HepG2 (cell line): ENCODE data around the gene CRKL. TPM values are rescaled to one million over a fixed set of nuclear protein-coding genes. Genes with fewer than 3 reads are reported as not detected.

Experiments
- ATAD3A ChIP-seq: sonication (generic); formaldehyde crosslinking; IDR thresholded peaks from 2 replicates; pipeline ENCODE4 v1.4.0; 2020; ENCODE audit warnings: missing genetic modification reagents
- CREBL2 ChIP-seq: sonication (generic); formaldehyde crosslinking; IDR thresholded peaks from 2 replicates; pipeline ENCODE4 v1.8.1; 2023; ENCODE audit warnings: missing genetic modification reagents, mild to moderate bottlenecking, borderline replicate concordance
- GATAD1 ChIP-seq: IDR thresholded peaks from 2 replicates; pipeline ENCODE4 v1.6.1; 2016; ENCODE audit warnings: missing genetic modification reagents, missing compliant biosample characterization
- GRHL1 ChIP-seq: sonication (generic); formaldehyde crosslinking; conservative IDR thresholded peaks from 2 replicates; pipeline ENCODE4 v1.8.0; 2022; ENCODE audit warnings: missing genetic modification reagents
- HNF1A ChIP-seq, 2 experiments: sonication (generic) in 1 of 2; formaldehyde crosslinking in 1 of 2; IDR thresholded peaks; 2 replicates each; pipeline versions ENCODE4 v1.4.0 to v1.6.1; 2016 to 2020; ENCODE audit warnings: borderline replicate concordance in 1 of 2, low read depth in 1 of 2, mild to moderate bottlenecking in 1 of 2, missing genetic modification reagents in 1 of 2
- IKZF1 ChIP-seq: fragments of 450-650 bp; IDR thresholded peaks from 2 replicates; pipeline ENCODE4 v1.7.1; 2016
- KDM5B ChIP-seq: sonication (generic); formaldehyde crosslinking; IDR thresholded peaks from 2 replicates; pipeline ENCODE4 v1.4.0; 2020; ENCODE audit warnings: missing genetic modification reagents, mild to moderate bottlenecking, borderline replicate concordance
- NFE2L2 ChIP-seq: fragments of 150-350 bp; IDR thresholded peaks from 2 replicates; pipeline ENCODE4 v1.6.1; 2014; ENCODE audit warnings: low read length
- NR2F1 ChIP-seq, 2 experiments: fragments of 450-650 bp in 1 of 2; formaldehyde crosslinking in 1 of 2; IDR thresholded peaks; 2 replicates each; pipeline versions ENCODE4 v1.5.0 to v1.6.1; 2016 to 2020; ENCODE audit warnings: mild to moderate bottlenecking in 1 of 2, missing compliant biosample characterization in 1 of 2, missing genetic modification reagents in 1 of 2, moderate library complexity in 1 of 2
- RBAK ChIP-seq: sonication (generic); formaldehyde crosslinking; IDR thresholded peaks from 2 replicates; pipeline ENCODE4 v1.5.1; 2020; ENCODE audit warnings: mild to moderate bottlenecking, missing genetic modification reagents
- SALL2 ChIP-seq: sonication (generic); formaldehyde crosslinking; IDR thresholded peaks from 2 replicates; pipeline ENCODE4 v1.8.1; 2023; ENCODE audit warnings: mild to moderate bottlenecking, missing genetic modification reagents, inconsistent platforms
- SAP130 ChIP-seq: IDR thresholded peaks from 2 replicates; pipeline ENCODE4 v1.6.1; 2016; ENCODE audit warnings: low read depth
- SMAD1 ChIP-seq: sonication (generic); formaldehyde crosslinking; IDR thresholded peaks from 2 replicates; pipeline ENCODE4 v1.4.0; 2020; ENCODE audit warnings: missing genetic modification reagents, low read depth, mild to moderate bottlenecking, borderline replicate concordance
- STAG1 ChIP-seq: sonication (generic); formaldehyde crosslinking; IDR thresholded peaks from 2 replicates; pipeline ENCODE4 v1.4.0; 2020; ENCODE audit warnings: missing genetic modification reagents
- STAT5B ChIP-seq: sonication (generic); formaldehyde crosslinking; IDR thresholded peaks from 2 replicates; pipeline ENCODE4 v1.4.0; 2020; ENCODE audit warnings: missing genetic modification reagents
- XRCC5 ChIP-seq: fragments of 200-400 bp; formaldehyde crosslinking; optimal IDR thresholded peaks from 2 replicates; pipeline ENCODE3; 2017; ENCODE audit warnings: mild to moderate bottlenecking, low read length
- ZGPAT ChIP-seq: IDR thresholded peaks from 2 replicates; pipeline ENCODE4 v1.6.1; 2016; ENCODE audit warnings: mild to moderate bottlenecking
- ZMYM3 ChIP-seq: sonication (generic); formaldehyde crosslinking; IDR thresholded peaks from 2 replicates; pipeline ENCODE4 v1.5.1; 2020; ENCODE audit warnings: mild to moderate bottlenecking, missing genetic modification reagents
- ZNF34 ChIP-seq: sonication (generic); formaldehyde crosslinking; IDR thresholded peaks from 2 replicates; pipeline ENCODE4 v1.4.0; 2020; ENCODE audit warnings: mild to moderate bottlenecking, missing genetic modification reagents, borderline replicate concordance
- ZNF513 ChIP-seq: sonication (generic); formaldehyde crosslinking; conservative IDR thresholded peaks from 2 replicates; pipeline ENCODE4 v1.5.0; 2020; ENCODE audit warnings: missing genetic modification reagents
- ZNF562 ChIP-seq: sonication (generic); formaldehyde crosslinking; IDR thresholded peaks from 2 replicates; pipeline ENCODE4 v1.8.0; 2022; ENCODE audit warnings: missing genetic modification reagents, borderline replicate concordance
- ZNF777 ChIP-seq: sonication (generic); formaldehyde crosslinking; IDR thresholded peaks from 2 replicates; pipeline ENCODE4 v1.4.0; 2020; ENCODE audit warnings: missing genetic modification reagents
- polyA plus RNA-seq, 8 experiments: library from polyadenylated mRNA; depleted of rRNA in 3 of 8; stranded (reverse) in 7 of 8; unstranded in 1 of 8; fragments of >200 nt; fragmentation: Illumina TruSeq in 4 of 8; extraction: Trizol in 4 of 8; gene quantifications; 2 replicates each; pipeline versions ENCODE4 v1.2.1 to v1.2.3, GENCODE V29; 2011 to 2016; ENCODE audit warnings: low read depth in 4 of 8, missing spikeins in 1 of 8, mixed read lengths in 1 of 8; ENCODE audit not compliant: insufficient read depth in 1 of 8
- total RNA-seq, 5 experiments: library from RNA; depleted of rRNA; stranded (reverse); fragments of >200 nt; fragmentation: Illumina TruSeq; extraction: Trizol; gene quantifications; 2 replicates each; pipeline ENCODE4 v1.2.3, GENCODE V29; 2016; ENCODE audit warnings: low read depth in 1 of 5

The CRKL gene
- total and polyA plus RNA-seq, 2 of the 13 experiments (the other 11 are each of a cell fraction or from before 2014, with no cell fraction given), result 37.4 to 60.6 TPM

GRCh38 chr22:20979940-20980453 lies 62.8 kb downstream of the CRKL start (continued):
- TF ChIP-seq ZGPAT (CRISPR knock-in tag) (peak; percentile 67; the same call in 1 of the 2 replicates), ZNF513 (CRISPR knock-in tag) (no peak), RBAK (CRISPR knock-in tag) (no peak), NFE2L2 (no peak), NR2F1 (CRISPR knock-in tag; IDR thresholded peaks at IDR 0.05) (peak in 1 of 2 experiments; percentile 74; a peak in 1 of 4 replicates), CREBL2 (CRISPR knock-in tag) (no peak), GRHL1 (no peak), ZNF562 (CRISPR knock-in tag) (no peak), ZMYM3 (CRISPR knock-in tag) (no peak; the same call in 1 of the 2 replicates), XRCC5 (peak; percentile 41), ZNF34 (CRISPR knock-in tag) (no peak), ZNF777 (CRISPR knock-in tag) (no peak), SALL2 (CRISPR knock-in tag) (0 out of 2 replicates have a peak, but pooled peaks have one; percentile 22), ATAD3A (no peak), KDM5B (CRISPR knock-in tag) (no peak), GATAD1 (CRISPR knock-in tag) (peak; percentile 46; the same call in 1 of the 2 replicates), IKZF1 (no peak), HNF1A (IDR thresholded peaks at IDR 0.05; ENCODE audit: low read depth) (no peak), HNF1A (CRISPR knock-in tag; IDR thresholded peaks at IDR 0.05; ENCODE audit: borderline replicate concordance) (no peak), STAG1 (CRISPR knock-in tag) (no peak), SAP130 (CRISPR knock-in tag) (peak; percentile 79), SMAD1 (CRISPR knock-in tag) (peak; percentile 34; the same call in 1 of the 2 replicates), STAT5B (CRISPR knock-in tag) (no peak)
